ENCODE results near the gene TBL1Y. TPM values are rescaled to one million over a fixed set of nuclear protein-coding genes. Genes with fewer than 3 reads are reported as not detected.
"Not testable (repeated sequence)": the region's sequence is repeated elsewhere in the genome, so short reads cannot be mapped to it uniquely, and the experiment has no call there.

The TBL1Y gene
- total RNA-seq = not detected
- long read RNA-seq, partial matches to known transcripts = 0 of 1 reads
- long read RNA-seq, other reads (novel, unspliced or antisense) = 1 of 1 reads

- intact Hi-C loops (cut with micrococcal nuclease) = no loop called here
- ATAC-seq = peak; percentile 63
- DNase-seq = peak; percentile 28
Measured at GRCh38 chrY:6910372-6911252, at the start of gene TBL1Y. Gene TBL1Y, plus strand, starts transcription at chrY:6910697. Its CDS starts 114,388 bp downstream, at chrY:7025085.

DNA sequence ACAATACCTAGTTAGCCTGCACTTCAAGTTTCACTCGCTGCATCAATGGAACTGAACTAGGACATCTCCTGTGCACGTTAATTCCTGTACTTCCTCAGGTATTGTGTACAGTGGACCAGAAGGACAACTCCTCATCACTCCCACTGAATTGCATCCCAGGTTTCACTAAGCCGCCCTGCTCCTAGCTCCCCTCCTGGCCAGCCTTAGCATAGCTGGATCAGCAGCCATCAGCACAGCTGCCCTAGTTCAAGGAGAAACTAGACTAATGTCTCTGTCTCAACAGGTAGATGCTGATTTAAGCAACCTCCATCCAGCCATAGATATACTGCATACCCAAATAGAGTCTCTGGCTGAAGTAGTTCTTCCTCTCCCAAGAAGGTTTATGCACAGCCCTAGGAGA, 16.0 kb upstream of the TBL1Y start:
- DNase-seq (no peak), ATAC-seq (no peak)
- intact Hi-C loops (cut with micrococcal nuclease) = no loop called here

- DNase-seq = no peak
- intact Hi-C loops (cut with micrococcal nuclease) = no loop called here
- no peak for ATAC-seq
Measured at GRCh38 chrY:6895236-6895635, 15.3 kb upstream of the TBL1Y start.

DNA sequence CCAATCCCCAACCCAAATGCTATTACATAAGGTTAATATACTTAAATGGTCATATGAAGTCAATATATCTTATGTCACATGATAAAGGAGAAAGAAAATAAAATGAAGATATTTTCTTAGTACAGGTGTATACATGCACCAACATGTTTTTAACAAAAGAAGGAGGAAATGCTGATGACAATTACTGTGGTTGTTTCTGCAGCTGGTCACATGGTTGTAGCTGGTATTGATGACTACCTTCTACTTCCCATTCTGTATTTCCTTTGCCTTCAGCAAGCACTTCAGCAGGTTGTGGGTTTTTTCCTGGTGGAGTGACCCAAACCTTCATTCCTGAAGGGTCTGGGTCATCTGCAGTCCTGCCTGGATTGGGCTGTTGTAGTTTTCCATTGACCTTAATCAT, 8.4 kb upstream of the TBL1Y start:
- DNase-seq; ATAC-seq; intact Hi-C loops (cut with micrococcal nuclease): not testable (repeated sequence)

GRCh38 chrY:6907591-6907990, 2.9 kb upstream of the TBL1Y start:
- intact Hi-C loops (cut with micrococcal nuclease) = no loop called here
- no peak for ATAC-seq
- no peak for DNase-seq

GRCh38 chrY:6908021-6908420, 2.5 kb upstream of the TBL1Y start:
- ATAC-seq; intact Hi-C loops (cut with micrococcal nuclease): not testable (repeated sequence)

DNA sequence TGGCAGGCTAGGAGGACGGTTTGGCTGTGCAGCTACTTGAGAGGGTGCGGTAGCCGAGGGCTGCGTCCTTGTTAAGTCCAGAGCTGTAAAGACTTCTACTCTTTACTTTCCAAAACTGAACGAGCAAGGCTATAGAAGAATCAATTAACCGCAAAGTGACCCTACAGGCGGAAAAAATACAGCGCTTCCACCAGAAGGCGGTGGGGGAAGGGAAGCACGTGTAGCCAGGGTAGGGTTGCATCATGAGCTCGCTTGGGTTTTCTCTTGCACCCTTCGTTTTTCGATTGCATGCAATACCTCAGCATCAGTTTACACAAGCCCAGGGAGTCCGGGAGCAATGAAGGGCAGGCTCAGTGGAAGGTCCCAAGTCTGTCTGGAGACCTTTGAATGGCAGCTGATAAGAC, 1.4 kb upstream of the TBL1Y start:
- DNase-seq = no peak
- no peak for ATAC-seq
- intact Hi-C loops (cut with micrococcal nuclease) = no loop called here

More at GRCh38 chrY:6908021-6908420, 2.5 kb upstream of the TBL1Y start:
- DNase-seq = not testable (repeated sequence)

GRCh38 chrY:6909856-6910255, 641 bp upstream of the TBL1Y start:
- intact Hi-C loops (cut with micrococcal nuclease) = no loop called here
- no peak for ATAC-seq
- DNase-seq = no peak

- ATAC-seq = no peak
- intact Hi-C loops (cut with micrococcal nuclease) = no loop called here
- no peak for DNase-seq
Measured at GRCh38 chrY:6911253-6911881, 870 bp downstream of the TBL1Y start, which contains the start of gene AMELY. Gene AMELY, minus strand, starts transcription at chrY:6911752. Its CDS starts 39,144 bp downstream, at chrY:6872608.

- no peak for DNase-seq
- ATAC-seq = no peak
- intact Hi-C loops (cut with micrococcal nuclease) = no loop called here
Measured at GRCh38 chrY:6913362-6913761, 2.9 kb downstream of the TBL1Y start.

DNA sequence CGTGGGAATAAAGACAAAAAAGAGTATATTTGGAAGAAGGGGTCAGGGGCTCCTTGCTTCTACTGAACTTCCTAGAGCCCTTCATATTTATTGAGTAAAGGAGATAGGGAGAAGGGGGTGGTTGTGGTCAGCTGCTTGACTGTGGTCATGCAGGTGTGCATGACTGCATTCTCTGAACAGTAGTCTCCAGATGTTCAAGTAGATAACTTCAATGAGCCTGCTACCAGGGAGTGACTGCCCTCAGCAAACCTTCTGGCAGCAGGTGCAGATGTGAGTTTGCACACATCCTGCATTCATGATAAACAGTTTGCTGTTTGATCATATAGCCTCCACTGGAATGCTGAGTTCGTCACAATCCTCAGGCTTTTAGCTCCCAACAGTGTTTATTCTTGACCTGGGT, 10.6 kb downstream of the TBL1Y start:
- DNase-seq = no peak
- intact Hi-C loops (cut with micrococcal nuclease) = no loop called here
- ATAC-seq = no peak

- intact Hi-C loops (cut with micrococcal nuclease) = no loop called here
- no peak for ATAC-seq
- DNase-seq = no peak
Measured at GRCh38 chrY:6928265-6928664, 17.8 kb downstream of the TBL1Y start.

DNA sequence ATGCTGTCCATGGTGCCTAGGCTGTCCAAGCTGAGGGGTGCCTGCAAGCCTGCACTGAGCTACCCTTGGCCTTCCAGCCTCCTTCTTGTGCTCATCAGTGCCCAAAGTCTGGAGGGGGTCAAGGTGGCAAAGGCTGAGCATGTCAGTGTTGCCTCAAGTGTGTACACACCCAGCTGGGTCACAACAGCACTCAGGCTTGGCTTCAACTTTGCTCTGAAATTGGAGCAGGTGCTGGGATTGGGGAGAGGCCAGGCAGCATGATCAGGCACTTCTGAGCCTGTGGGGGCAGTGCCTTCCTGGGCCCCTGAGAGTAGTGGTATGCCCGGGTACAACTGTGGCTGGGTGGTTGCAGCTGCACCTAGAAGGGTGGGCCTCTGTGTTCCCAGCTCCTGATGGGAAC, 18.7 kb downstream of the TBL1Y start:
- DNase-seq = no peak
- ATAC-seq = no peak
- intact Hi-C loops (cut with micrococcal nuclease) = no loop called here

GRCh38 chrY:6931779-6932396, 21.4 kb downstream of the TBL1Y start:
- ATAC-seq (no peak), DNase-seq (no peak)
- intact Hi-C loops (cut with micrococcal nuclease) = no loop called here

GRCh38 chrY:6935497-6935896, 25.0 kb downstream of the TBL1Y start:
- ATAC-seq (no peak), DNase-seq (no peak)
- intact Hi-C loops (cut with micrococcal nuclease) = no loop called here

DNA sequence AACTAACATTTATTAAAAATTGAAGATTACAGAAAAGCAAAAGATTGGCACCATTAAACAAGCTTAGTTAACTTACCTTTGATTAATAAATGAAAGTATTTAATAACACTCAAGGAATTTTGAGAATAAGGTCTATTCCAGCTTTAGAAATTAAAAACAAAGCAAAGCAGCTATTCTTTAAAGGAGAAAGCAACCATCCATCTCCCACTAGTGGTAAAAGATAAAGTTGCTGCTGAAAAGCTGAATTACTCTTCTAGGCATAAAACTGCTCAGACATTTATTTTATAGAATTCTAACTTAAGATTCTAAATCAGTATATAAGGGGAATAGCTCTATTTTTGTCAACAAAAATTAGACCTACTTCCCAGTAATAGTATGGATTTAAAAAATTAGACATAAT, 37.2 kb downstream of the TBL1Y start:
- intact Hi-C loops (cut with micrococcal nuclease) = no loop called here
- DNase-seq (no peak), ATAC-seq (no peak)

- ATAC-seq (no peak), DNase-seq (no peak)
- intact Hi-C loops (cut with micrococcal nuclease) = no loop called here
Measured at GRCh38 chrY:6948378-6948777, 37.9 kb downstream of the TBL1Y start.

DNA sequence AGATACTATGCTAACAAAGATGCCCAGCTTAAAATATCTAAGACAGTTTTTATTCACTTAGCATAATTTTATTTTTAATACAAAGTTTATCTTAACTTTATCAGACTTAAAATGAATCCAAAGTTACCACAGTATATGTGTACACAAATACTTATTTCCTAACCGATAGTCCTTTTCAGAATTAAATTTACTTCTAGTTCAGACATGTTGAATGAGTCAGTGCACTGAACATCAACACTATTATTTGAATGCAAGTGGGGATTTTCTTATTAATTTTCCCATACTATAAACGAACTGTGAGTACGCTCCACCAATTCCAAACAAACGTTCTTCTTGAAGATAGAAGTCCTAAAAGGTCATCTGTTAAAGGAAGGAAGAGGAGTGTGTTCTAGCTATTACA, 39.5 kb downstream of the TBL1Y start:
- intact Hi-C loops (cut with micrococcal nuclease) = no loop called here
- DNase-seq = no peak
- no peak for ATAC-seq

GRCh38 chrY:6964732-6965131, 54.2 kb downstream of the TBL1Y start:
- ATAC-seq (peak; percentile 31), DNase-seq (no peak)
- intact Hi-C loops (cut with micrococcal nuclease) = loop anchor here (5.0 kb wide), 1 partner anchor 123 kb away; no protein-coding TSS in a partner anchor

DNA sequence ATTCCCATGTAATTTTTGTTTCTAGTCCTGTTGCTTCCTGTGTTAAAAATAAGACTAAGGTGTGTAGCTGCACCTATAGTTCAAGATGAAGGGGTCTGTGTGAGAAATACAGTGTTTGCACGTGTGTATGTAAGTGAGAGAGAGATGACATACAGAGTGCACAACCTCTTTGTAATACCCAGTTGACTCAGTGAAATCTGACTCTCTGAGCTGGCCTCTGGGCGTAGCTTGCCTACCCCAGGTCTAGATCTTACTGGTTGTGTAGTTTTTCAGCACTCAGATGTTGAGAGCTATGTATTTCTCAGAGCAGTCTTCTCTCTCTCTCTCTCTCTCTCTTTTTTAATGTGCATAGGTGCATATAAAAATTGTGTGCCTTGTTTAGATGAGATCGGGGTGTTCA, 56.0 kb downstream of the TBL1Y start:
- ATAC-seq = no peak

More for the DNA sequence above, 56.0 kb downstream of the TBL1Y start:
- DNase-seq = no peak
- intact Hi-C loops (cut with micrococcal nuclease) = no loop called here

All from left ventricle myocardium superior (tissue), 1 donor.